Lung (tissue), 12 donors: ENCODE data around the gene CHPT1. TPM values are rescaled to one million over a fixed set of nuclear protein-coding genes. Genes with fewer than 3 reads are reported as not detected.

Source experiments
- ATAC-seq: fragments of 200-7000 bp; cut with Tn5 transposase; one replicate; pipeline ENCODE4 v1.9.1; 2020; ENCODE audit warnings: moderate number of reproducible peaks; ENCODE audit not compliant: insufficient read depth, low FRiP score
- DNase-seq, 3 donors: peaks; one replicate each; pipeline ENCODE4 v3.0.0-alpha.2; 2013 to 2017
- H3K27ac ChIP-seq, 2 donors: one replicate each; pipeline ENCODE4 v1.5.1; 2013; ENCODE audit warnings: mild to moderate bottlenecking in 2 of 2, moderate library complexity in 2 of 2, control low read depth in 1 of 2, inconsistent platforms in 1 of 2, low read depth in 1 of 2, low read length in 1 of 2
- H3K27me3 ChIP-seq, 3 donors: one replicate each; pipeline ENCODE4 v1.5.1; 2013; ENCODE audit warnings: low read length in 2 of 3; ENCODE audit not compliant: control insufficient read depth in 3 of 3, insufficient read depth in 3 of 3
- H3K36me3 ChIP-seq, 4 donors: one replicate each; pipeline ENCODE4 v1.5.1; 2013; ENCODE audit warnings: low read length in 4 of 4, mild to moderate bottlenecking in 1 of 4, moderate library complexity in 1 of 4; ENCODE audit not compliant: control insufficient read depth in 4 of 4, insufficient read depth in 4 of 4
- H3K4me1 ChIP-seq, 5 donors: one replicate each; pipeline ENCODE4 v1.5.1; 2013; ENCODE audit warnings: low read length in 5 of 5, mild to moderate bottlenecking in 2 of 5, moderate library complexity in 1 of 5; ENCODE audit not compliant: control insufficient read depth in 5 of 5, insufficient read depth in 5 of 5
- H3K4me3 ChIP-seq: one replicate; pipeline ENCODE4 v1.5.1; 2013; ENCODE audit warnings: mild to moderate bottlenecking, control low read depth, moderate library complexity
- H3K9ac ChIP-seq, 2 donors: one replicate each; pipeline ENCODE4 v1.5.1; 2013; ENCODE audit warnings: low read length in 2 of 2, control low read depth in 1 of 2; ENCODE audit not compliant: insufficient read depth in 1 of 2
- H3K9me3 ChIP-seq, 4 donors: one replicate each; pipeline ENCODE4 v1.5.1; 2013; ENCODE audit warnings: low read length in 3 of 4, mild to moderate bottlenecking in 1 of 4, moderate library complexity in 1 of 4; ENCODE audit not compliant: control insufficient read depth in 4 of 4, insufficient read depth in 3 of 4
- CTCF ChIP-seq: IDR thresholded peaks from 2 replicates; pipeline ENCODE4 v1.5.1; 2012; ENCODE audit warnings: mild to moderate bottlenecking; ENCODE audit errors: control extremely low read depth, extremely low read depth
- WGBS, 2 donors: extraction: QIAGEN DNeasy Blood & Tissue Kit; methylation state at CpG; one replicate each; pipeline ENCODE4 v1.1.7; 2013; 5-methylcytosine and 5-hydroxymethylcytosine counted together
- polyA plus RNA-seq, 2 donors: library from polyadenylated mRNA; stranded (reverse); fragments of 200-250 nt; gene quantifications; one replicate each; pipeline ENCODE4 v1.2.1, GENCODE V29; 2013
- total RNA-seq, 2 donors: library from RNA; depleted of rRNA in 1 of 2; stranded (reverse); fragments of >200 nt in 1 of 2; gene quantifications; one replicate each; pipeline ENCODE4 v1.2.1, GENCODE V29; 2014 to 2021
- donor health status: control.
- donor health status: control.
- donor health status: Bipolar disorder and iron deficiency.
- donor health status: healthy.
- donor health status: DM: yes; HTN: yes; CAD: no.

The CHPT1 gene
- total and polyA plus RNA-seq, 4 donors, result 25.1 to 60.9 (median 41.2) TPM

GRCh38 chr12:101691503-101692096 lies 5.8 kb upstream of the CHPT1 start:
- ATAC-seq (no peak), DNase-seq (no peak)
- no peak overlapping the region for H3K27ac ChIP-seq
- TF ChIP-seq CTCF, result no peak
- H3K9me3 ChIP-seq, result no peaks in the 10 kb centered on the region
- H3K27me3 ChIP-seq, result peaks cover 0 to 2% (median 0%) of the 10 kb centered on the region in 3 donors
- no peak overlapping the region for H3K4me3 ChIP-seq
- no peak overlapping the region for H3K9ac ChIP-seq
- H3K4me1 ChIP-seq, result peaks cover 0 to 2% (median under 1%) of the 10 kb centered on the region in 5 donors
- WGBS, 2 donors, result 92 to 93% methylated on average over 1 of the region's 1 CpG
- H3K36me3 ChIP-seq, result no peaks in the 10 kb centered on the region

DNA sequence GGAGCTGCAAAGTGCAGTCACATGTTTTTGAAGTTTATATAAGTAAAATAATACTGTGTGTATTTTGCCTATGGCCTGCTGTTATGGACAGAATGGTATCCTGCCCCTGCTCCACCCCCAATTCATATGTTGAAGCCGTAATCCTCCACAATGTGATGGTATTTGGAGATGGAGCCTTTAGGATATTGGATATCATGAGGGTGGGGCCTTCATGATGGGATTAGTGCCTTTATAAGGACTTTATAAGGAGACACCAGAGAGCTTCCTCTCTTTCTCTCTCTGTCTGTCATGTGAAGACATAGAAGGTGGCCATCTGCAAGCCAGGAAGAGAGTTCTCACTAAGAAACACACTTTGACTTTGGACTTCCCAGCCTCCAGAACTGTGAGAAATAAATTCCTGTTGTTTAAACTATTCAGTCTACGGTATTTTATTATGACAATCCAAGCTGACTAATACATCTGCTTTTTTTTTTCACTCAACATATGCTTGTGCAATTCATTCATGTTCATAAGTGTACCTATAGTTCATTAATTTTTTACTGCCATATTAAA lies 3.1 kb upstream of the CHPT1 start:
- no peaks in the 10 kb centered on the region for H3K9me3 ChIP-seq
- 90 to 94% methylated on average over 2 of the region's 2 CpGs for WGBS, 2 donors
- no peak for ATAC-seq

GRCh38 chr12:101694986-101695385 lies 2.5 kb upstream of the CHPT1 start:
- Histone ChIP-seq H3K36me3 (no peaks in the 10 kb centered on the region), H3K27me3 (peaks cover 0 to 2% (median 0%) of the 10 kb centered on the region in 3 donors), H3K9ac (no peak overlapping the region), H3K4me3 (no peak overlapping the region), H3K9me3 (no peaks in the 10 kb centered on the region), H3K27ac (no peak overlapping the region), H3K4me1 (peaks cover 0 to 20% (median 5%) of the 10 kb centered on the region in 5 donors)
- no peak for TF ChIP-seq CTCF
- WGBS, 2 donors, result 96 to 97% methylated on average over 2 of the region's 2 CpGs
- DNase-seq, result no peak
- no peak for ATAC-seq

More for the DNA sequence above, 3.1 kb upstream of the CHPT1 start:
- TF ChIP-seq CTCF, result no peak
- Histone ChIP-seq H3K4me3 (no peak overlapping the region), H3K27ac (no peak overlapping the region), H3K36me3 (no peaks in the 10 kb centered on the region), H3K4me1 (peaks cover 0 to 14% (median 5%) of the 10 kb centered on the region in 5 donors), H3K27me3 (peaks cover 0 to 2% (median 0%) of the 10 kb centered on the region in 3 donors), H3K9ac (no peak overlapping the region)
- no peak for DNase-seq
